HL-60/S4 (cell line): ENCODE data around the gene ANO10.

ENCODE experiments used
- in situ Hi-C: fragments of 300-500 bp; cut with MboI; formaldehyde crosslinking; loops from 2 replicates; pipeline ENCODE4 v1.14.3; 2022; ENCODE audit warnings: low sequenced_read_pairs

ANO10 gene

GRCh38 chr3:43326891-43327581 lies 294.8 kb downstream of the ANO10 start:
- in situ Hi-C loops = no loop called here

- in situ Hi-C loops = no loop called here
Measured at GRCh38 chr3:43323541-43323940, 298.3 kb downstream of the ANO10 start.

- in situ Hi-C loops = no loop called here
Measured at GRCh38 chr3:43320288-43320687, 301.5 kb downstream of the ANO10 start.

GRCh38 chr3:43319794-43320193 lies 302.0 kb downstream of the ANO10 start:
- in situ Hi-C loops = no loop called here

- in situ Hi-C loops = no loop called here
Measured at GRCh38 chr3:43319376-43319775, 302.4 kb downstream of the ANO10 start.

- in situ Hi-C loops = no loop called here
Measured at GRCh38 chr3:43317461-43318316, 304.1 kb downstream of the ANO10 start.

GRCh38 chr3:43316783-43317460 lies 304.9 kb downstream of the ANO10 start:
- in situ Hi-C loops = no loop called here
